Activated CD4-positive, alpha-beta T cell treated with anti-CD3 and anti-CD28 coated beads, Interleukin-2, amount 50 U/mL, for 4 hours (primary cell): ENCODE measurements around the gene PGBD1.
A peak's percentile ranks its signal among the peaks of the same experiment; 100 is the strongest.
"Not testable (repeated sequence)": the region's sequence is repeated elsewhere in the genome, so short reads cannot be mapped to it uniquely, and the experiment has no call there.

Source experiments
- DNase-seq, 2 experiments: peaks; one replicate each; pipeline ENCODE4 v3.0.0-alpha.2; 2020

The PGBD1 gene

GRCh38 chr6:28274888-28275287 lies 6.5 kb upstream of the PGBD1 start:
- DNase-seq: no peak

- no peak for DNase-seq
These were observed 3.6 kb upstream of the PGBD1 start for GRCh38 chr6:28277746-28278145.

- no peak for DNase-seq
These were observed 631 bp upstream of the PGBD1 start for GRCh38 chr6:28280595-28281287.

GRCh38 chr6:28282926-28283325 lies 1.6 kb downstream of the PGBD1 start:
- DNase-seq: no peak

- DNase-seq: no peak
These were observed 10.2 kb downstream of the PGBD1 start for GRCh38 chr6:28291573-28291972.

- DNase-seq: no peak
These were observed 14.0 kb downstream of the PGBD1 start for GRCh38 chr6:28295326-28295725.

- no peak for DNase-seq
These were observed 15.2 kb downstream of the PGBD1 start for GRCh38 chr6:28296520-28297060.

- no peak for DNase-seq
These were observed 22.2 kb downstream of the PGBD1 start for GRCh38 chr6:28303570-28303969.

- DNase-seq: not testable (repeated sequence)
These were observed 25.0 kb downstream of the PGBD1 start for GRCh38 chr6:28306363-28306762.

- DNase-seq: no peak
These were observed 29.9 kb downstream of the PGBD1 start for GRCh38 chr6:28311139-28311823.

- DNase-seq: no peak
These were observed 31.6 kb downstream of the PGBD1 start for GRCh38 chr6:28312939-28313338.

- no peak for DNase-seq
These were observed 34.3 kb downstream of the PGBD1 start for GRCh38 chr6:28315628-28316027.

- not testable (repeated sequence) for DNase-seq
These were observed 36.5 kb downstream of the PGBD1 start for GRCh38 chr6:28317866-28318265.

- DNase-seq: no peak
These were observed 41.3 kb downstream of the PGBD1 start for GRCh38 chr6:28322661-28323060.

GRCh38 chr6:28323813-28324424 lies 42.5 kb downstream of the PGBD1 start:
- no peak for DNase-seq

- DNase-seq: no peak
These were observed 45.1 kb downstream of the PGBD1 start for GRCh38 chr6:28326371-28326948.

GRCh38 chr6:28330041-28330440 lies 48.7 kb downstream of the PGBD1 start:
- DNase-seq: no peak

GRCh38 chr6:28333047-28333446 lies 51.7 kb downstream of the PGBD1 start:
- no peak for DNase-seq

GRCh38 chr6:28333599-28334018 lies 52.2 kb downstream of the PGBD1 start:
- no peak for DNase-seq

- no peak for DNase-seq
These were observed 53.1 kb downstream of the PGBD1 start for GRCh38 chr6:28334286-28335039.

- no peak for DNase-seq
These were observed 53.7 kb downstream of the PGBD1 start for GRCh38 chr6:28335040-28335563.

- DNase-seq: peak; percentile 77 to 81
These were observed 54.4 kb downstream of the PGBD1 start, which contains the start of gene ZSCAN31 for GRCh38 chr6:28335564-28336283. Gene ZSCAN31 (minus strand): TSS chr6:28336148. CDS start chr6:28329683, 6,465 bp downstream.
